Suprapubic skin (tissue), 4 donors: ENCODE results near the gene CENPW.

Experiments
- EP300 ChIP-seq: sonication (generic); formaldehyde crosslinking; IDR thresholded peaks from one replicate; pipeline ENCODE4 v1.6.1; 2017; ENCODE audit warnings: antibody characterized with exemption
- POLR2AphosphoS5 ChIP-seq, 3 donors: sonication (generic); formaldehyde crosslinking; IDR thresholded peaks; one replicate each; pipeline ENCODE4 v1.6.1; 2017; ENCODE audit warnings: antibody characterized with exemption in 3 of 3
- TF ChIP-seq, protein P1 (sequence below), 2 donors: fragments of 200-600 bp in 1 of 2; fragments of 450-650 bp in 1 of 2; sonication (generic) in 1 of 2; IDR thresholded peaks; one replicate each; pipeline ENCODE4 v1.5.1; 2016 to 2019; ENCODE audit warnings: antibody characterized with exemption in 2 of 2, mild to moderate bottlenecking in 1 of 2, moderate library complexity in 1 of 2

DNA sequence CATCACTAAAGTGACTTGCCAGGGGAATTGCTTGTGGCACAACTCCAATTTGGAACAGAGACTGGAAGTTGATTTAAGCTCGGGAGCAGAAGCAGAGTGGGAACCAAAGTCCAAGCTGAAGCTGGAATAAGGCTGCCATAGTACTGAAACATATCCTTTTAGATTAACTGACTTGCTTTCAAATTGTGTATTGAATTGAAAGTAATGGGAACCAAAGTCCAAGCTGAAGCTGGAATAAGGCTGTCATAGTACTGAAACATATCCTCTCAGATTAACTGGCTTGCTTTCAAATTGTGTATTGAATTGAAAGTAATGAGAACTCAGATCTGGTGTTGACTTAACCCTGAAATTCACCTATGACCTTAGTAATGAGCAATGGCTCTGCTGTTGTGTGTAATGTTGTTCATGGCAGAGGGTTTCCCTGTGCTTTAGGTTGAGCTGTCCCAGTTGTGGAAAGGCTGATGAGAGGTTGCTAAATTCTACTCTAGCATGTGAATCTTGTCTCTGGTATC is 40.2 kb downstream of the CENPW start:
- TF ChIP-seq, protein P1, sequence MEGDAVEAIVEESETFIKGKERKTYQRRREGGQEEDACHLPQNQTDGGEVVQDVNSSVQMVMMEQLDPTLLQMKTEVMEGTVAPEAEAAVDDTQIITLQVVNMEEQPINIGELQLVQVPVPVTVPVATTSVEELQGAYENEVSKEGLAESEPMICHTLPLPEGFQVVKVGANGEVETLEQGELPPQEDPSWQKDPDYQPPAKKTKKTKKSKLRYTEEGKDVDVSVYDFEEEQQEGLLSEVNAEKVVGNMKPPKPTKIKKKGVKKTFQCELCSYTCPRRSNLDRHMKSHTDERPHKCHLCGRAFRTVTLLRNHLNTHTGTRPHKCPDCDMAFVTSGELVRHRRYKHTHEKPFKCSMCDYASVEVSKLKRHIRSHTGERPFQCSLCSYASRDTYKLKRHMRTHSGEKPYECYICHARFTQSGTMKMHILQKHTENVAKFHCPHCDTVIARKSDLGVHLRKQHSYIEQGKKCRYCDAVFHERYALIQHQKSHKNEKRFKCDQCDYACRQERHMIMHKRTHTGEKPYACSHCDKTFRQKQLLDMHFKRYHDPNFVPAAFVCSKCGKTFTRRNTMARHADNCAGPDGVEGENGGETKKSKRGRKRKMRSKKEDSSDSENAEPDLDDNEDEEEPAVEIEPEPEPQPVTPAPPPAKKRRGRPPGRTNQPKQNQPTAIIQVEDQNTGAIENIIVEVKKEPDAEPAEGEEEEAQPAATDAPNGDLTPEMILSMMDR (IDR thresholded peaks at IDR 0.05) = no peak
- TF ChIP-seq POLR2AphosphoS5 (IDR thresholded peaks at IDR 0.05) (no peak), EP300 (no peak)
